GM23248 (cell line): ENCODE measurements around the gene NIPA2. TPM values are rescaled to one million over a fixed set of nuclear protein-coding genes. Genes with fewer than 3 reads are reported as not detected.

Source experiments
- DNase-seq: peaks from one replicate; pipeline ENCODE4 v3.0.0-alpha.2; 2015
- H2AFZ ChIP-seq: fragments of 200-600 bp; sonication (generic); 2 replicates; pipeline ENCODE4 v1.6.1; 2016; ENCODE audit warnings: antibody characterized with exemption
- H3F3A ChIP-seq: fragments of 200-600 bp; sonication (generic); 2 replicates; pipeline ENCODE4 v1.6.1; 2016; ENCODE audit warnings: mild to moderate bottlenecking, antibody characterized with exemption, mixed run types; ENCODE audit not compliant: insufficient read depth
- H3K27ac ChIP-seq: fragments of 200-600 bp; sonication (generic); 2 replicates; pipeline ENCODE4 v1.5.1; 2016; ENCODE audit warnings: mild to moderate bottlenecking
- H3K27me3 ChIP-seq: fragments of 200-600 bp; sonication (generic); replicated peaks from 2 replicates; pipeline ENCODE4 v1.6.1; 2016; ENCODE audit warnings: mild to moderate bottlenecking; ENCODE audit not compliant: insufficient read depth
- H3K36me3 ChIP-seq: fragments of 200-600 bp; sonication (generic); 2 replicates; pipeline ENCODE4 v1.6.1; 2016; ENCODE audit warnings: low read depth, mild to moderate bottlenecking
- H3K4me1 ChIP-seq: fragments of 200-600 bp; sonication (generic); 2 replicates; pipeline ENCODE4 v1.6.1; 2016; ENCODE audit warnings: mild to moderate bottlenecking; ENCODE audit not compliant: insufficient read depth
- H3K4me2 ChIP-seq: fragments of 200-600 bp; sonication (generic); one replicate; pipeline ENCODE4 v1.6.1; 2016; ENCODE audit warnings: mild to moderate bottlenecking; ENCODE audit not compliant: unreplicated experiment
- H3K4me3 ChIP-seq: fragments of 200-600 bp; sonication (generic); 2 replicates; pipeline ENCODE4 v1.5.1; 2016; ENCODE audit warnings: mild to moderate bottlenecking
- H3K79me2 ChIP-seq: fragments of 200-600 bp; sonication (generic); 2 replicates; pipeline ENCODE4 v1.6.1; 2016; ENCODE audit warnings: mild to moderate bottlenecking; ENCODE audit not compliant: insufficient read depth
- H3K9ac ChIP-seq: fragments of 200-600 bp; sonication (generic); 2 replicates; pipeline ENCODE4 v1.6.1; 2016; ENCODE audit warnings: mild to moderate bottlenecking
- H3K9me2 ChIP-seq: fragments of 200-600 bp; sonication (generic); 2 replicates; pipeline ENCODE4 v1.6.1; 2016; ENCODE audit warnings: mixed run types, mild to moderate bottlenecking, moderate library complexity; ENCODE audit not compliant: insufficient read depth
- H3K9me3 ChIP-seq: fragments of 200-600 bp; sonication (generic); one replicate; pipeline ENCODE4 v1.6.1; 2017; ENCODE audit warnings: low read depth
- H4K20me1 ChIP-seq: fragments of 200-600 bp; sonication (generic); 2 replicates; pipeline ENCODE4 v1.6.0; 2016; ENCODE audit not compliant: insufficient read depth
- EZH2 ChIP-seq: fragments of 200-600 bp; sonication (generic); IDR thresholded peaks from 2 replicates; pipeline ENCODE4 v1.6.1; 2018; ENCODE audit warnings: antibody characterized with exemption, mild to moderate bottlenecking; ENCODE audit not compliant: insufficient read depth, poor library complexity, severe bottlenecking
- EZH2phosphoT487 ChIP-seq: fragments of 200-600 bp; sonication (generic); IDR thresholded peaks from 2 replicates; pipeline ENCODE4 v1.6.1; 2018; ENCODE audit warnings: antibody characterized with exemption, moderate library complexity, mild to moderate bottlenecking, low read depth; ENCODE audit not compliant: insufficient read depth
- WGBS, 2 experiments: methylation state at CpG; one replicate each; pipeline ENCODE4 v1.1.6; 2015 to 2017; ENCODE audit warnings: low lambda C conversion rate in 2 of 2, low coverage in 1 of 2; ENCODE audit errors: missing lambda C conversion rate in 2 of 2; 5-methylcytosine and 5-hydroxymethylcytosine counted together
- in situ Hi-C: fragments of 300-500 bp; cut with MboI; formaldehyde crosslinking; loops from 2 replicates; pipeline ENCODE4 v1.15.0; 2020
- polyA plus RNA-seq: library from polyadenylated mRNA; unstranded; fragments of >200 nt; fragmentation: Nextera tagmentation; extraction: Ambion mirVana; gene quantifications from 2 replicates; pipeline ENCODE4 v1.2.1, GENCODE V29; 2016
- total RNA-seq: library from RNA; depleted of rRNA; stranded (reverse); fragments of >200 nt; shearing (Covaris generic); gene quantifications from 2 replicates; pipeline ENCODE4 v1.2.3, GENCODE V29; 2014

Gene NIPA2
- total and polyA plus RNA-seq, 2 experiments from 2014 or later: 74.9 to 100 TPM

DNA sequence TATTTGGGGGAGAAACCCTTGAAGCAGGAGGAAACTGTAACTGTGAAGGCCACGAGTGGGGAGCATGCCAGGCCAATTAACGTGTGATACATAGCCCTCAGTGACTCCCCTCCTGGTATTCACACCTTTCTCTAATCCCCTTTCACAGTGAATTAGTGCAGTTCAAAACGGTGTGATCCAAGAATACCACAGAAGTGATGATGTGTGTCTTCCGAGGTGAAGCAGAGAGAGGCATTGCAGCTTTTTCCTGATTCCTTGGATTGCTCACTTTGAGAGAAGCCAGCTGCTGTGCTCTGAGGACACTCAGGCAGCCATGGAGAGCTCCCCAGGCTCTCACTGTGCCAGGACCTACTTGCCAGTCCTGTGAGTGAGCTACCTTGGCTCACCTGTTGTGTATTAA is 17.3 kb downstream of the NIPA2 start:
- Histone ChIP-seq H3K27ac (no peak overlapping the region), H3K79me2 (peaks cover 29% of the 10 kb centered on the region), H3F3A (peaks cover 7% of the 10 kb centered on the region; the same call in 1 of the 2 replicates), H3K36me3 (peaks cover 47% of the 10 kb centered on the region; the same call in 1 of the 2 replicates), H3K9me2 (no peaks in the 10 kb centered on the region), H3K9me3 (no peaks in the 10 kb centered on the region), H3K4me2 (no peak overlapping the region), H3K9ac (no peak overlapping the region), H4K20me1 (no peaks in the 10 kb centered on the region), H2AFZ (no peak overlapping the region), H3K27me3 (no peaks in the 10 kb centered on the region), H3K4me1 (no peaks in the 10 kb centered on the region), H3K4me3 (no peak overlapping the region)
- no peak for DNase-seq
- in situ Hi-C loops: no loop called here
- no peak for TF ChIP-seq EZH2
- no peak for TF ChIP-seq EZH2phosphoT487
- 54 to 55% methylated on average over 4 of the region's 4 CpGs for WGBS, 2 experiments

DNA sequence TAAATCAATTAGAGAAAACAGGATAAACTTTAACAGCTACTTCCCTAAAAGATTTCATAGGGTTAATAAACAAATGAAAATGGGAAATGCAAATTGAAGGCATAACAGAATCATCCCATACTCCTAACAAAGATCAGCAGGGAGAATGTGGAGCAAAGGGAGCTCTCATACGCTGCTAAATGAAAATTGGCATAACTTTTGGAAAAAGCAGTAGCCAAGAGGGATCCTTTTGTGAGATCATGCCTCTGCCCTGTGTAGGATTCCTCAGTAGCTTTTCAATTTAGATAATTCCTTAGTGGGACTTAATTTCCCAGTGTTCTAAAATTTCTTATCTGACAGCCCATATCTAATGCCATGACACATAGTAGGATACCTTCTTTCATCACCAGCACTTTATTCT is 18.2 kb downstream of the NIPA2 start:
- Histone ChIP-seq H3K4me1 (no peaks in the 10 kb centered on the region), H3K79me2 (peaks cover 21% of the 10 kb centered on the region), H3K36me3 (peaks cover 49% of the 10 kb centered on the region; the same call in 1 of the 2 replicates), H4K20me1 (no peaks in the 10 kb centered on the region), H3K9ac (no peak overlapping the region), H3F3A (peaks cover 12% of the 10 kb centered on the region; the same call in 1 of the 2 replicates), H3K9me3 (no peaks in the 10 kb centered on the region), H3K27ac (no peak overlapping the region), H3K4me3 (no peak overlapping the region), H3K27me3 (no peaks in the 10 kb centered on the region), H2AFZ (no peak overlapping the region), H3K4me2 (no peak overlapping the region), H3K9me2 (no peaks in the 10 kb centered on the region)
- WGBS, 2 experiments: 86 to 88% methylated on average over 1 of the region's 1 CpG
- no peak for DNase-seq
- TF ChIP-seq EZH2: no peak
- no peak for TF ChIP-seq EZH2phosphoT487
- in situ Hi-C loops: no loop called here

DNA sequence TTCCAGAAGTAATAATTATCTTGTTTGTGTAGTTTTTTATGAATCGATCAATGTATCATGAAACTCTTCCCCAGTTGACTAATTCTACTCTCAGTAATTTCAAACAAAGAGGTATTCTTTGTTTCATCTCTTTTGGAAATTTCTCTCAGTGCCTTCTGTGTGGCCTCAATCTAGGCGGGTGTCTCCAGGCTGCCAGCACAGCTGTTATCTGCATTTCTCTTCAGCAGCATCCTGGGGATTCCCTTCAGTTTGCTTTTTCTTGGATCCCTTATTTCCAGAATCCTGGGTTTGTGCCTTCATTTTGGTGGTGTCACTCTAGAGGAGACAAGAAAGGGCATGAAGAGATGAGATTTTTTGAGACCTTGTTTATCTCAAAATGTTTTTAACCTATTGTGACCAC is 22.7 kb downstream of the NIPA2 start:
- Histone ChIP-seq H2AFZ (no peak overlapping the region), H3K27ac (no peak overlapping the region), H3K27me3 (no peaks in the 10 kb centered on the region), H3K4me3 (no peak overlapping the region), H3K9me2 (no peaks in the 10 kb centered on the region), H3K9ac (no peak overlapping the region), H4K20me1 (no peaks in the 10 kb centered on the region), H3F3A (peaks cover 17% of the 10 kb centered on the region; the same call in 1 of the 2 replicates), H3K36me3 (peaks cover 38% of the 10 kb centered on the region; the same call in 1 of the 2 replicates), H3K79me2 (peaks cover 38% of the 10 kb centered on the region), H3K4me2 (no peak overlapping the region), H3K9me3 (no peaks in the 10 kb centered on the region), H3K4me1 (no peaks in the 10 kb centered on the region)
- 73 to 82% methylated on average over 2 of the region's 2 CpGs for WGBS, 2 experiments
- no peak for TF ChIP-seq EZH2
- TF ChIP-seq EZH2phosphoT487: no peak
- in situ Hi-C loops: no loop called here
- DNase-seq: no peak

DNA sequence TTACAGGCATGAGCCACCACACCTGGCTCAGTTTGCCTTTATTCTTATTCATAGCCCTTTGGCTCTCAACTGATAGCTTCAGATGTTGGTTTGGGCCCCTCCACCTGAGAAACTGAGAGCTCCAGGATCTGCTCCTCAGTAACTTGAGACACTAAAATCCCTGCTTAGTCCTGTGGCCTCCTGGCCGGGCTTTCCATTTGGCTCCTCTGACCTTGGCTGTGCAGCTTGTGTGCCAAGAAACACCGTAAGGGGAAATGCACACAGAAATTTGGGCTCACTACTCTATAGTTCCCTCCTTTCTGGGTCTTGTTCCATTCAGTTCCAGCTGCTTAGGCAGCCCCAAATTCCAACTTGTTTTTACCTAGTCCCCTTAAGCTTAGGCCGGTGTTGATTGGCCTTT is 24.9 kb downstream of the NIPA2 start:
- H3K27ac ChIP-seq: no peak overlapping the region
- H3K9me3 ChIP-seq: no peaks in the 10 kb centered on the region
- peaks cover 48% of the 10 kb centered on the region for H3K79me2 ChIP-seq
- peaks cover 25% of the 10 kb centered on the region; the same call in 1 of the 2 replicates for H3F3A ChIP-seq
- WGBS, 2 experiments: 99 to 100% methylated on average over 3 of the region's 3 CpGs
- no peaks in the 10 kb centered on the region for H4K20me1 ChIP-seq
- H3K27me3 ChIP-seq: no peaks in the 10 kb centered on the region
- peaks cover 57% of the 10 kb centered on the region for H3K36me3 ChIP-seq
- TF ChIP-seq EZH2phosphoT487 (no peak), EZH2 (no peak)
- H3K4me3 ChIP-seq: no peak overlapping the region
- H3K9me2 ChIP-seq: no peaks in the 10 kb centered on the region
- no peak overlapping the region for H3K9ac ChIP-seq
- no peak overlapping the region for H3K4me2 ChIP-seq
- no peak overlapping the region for H2AFZ ChIP-seq
- no peak for DNase-seq
- H3K4me1 ChIP-seq: no peaks in the 10 kb centered on the region
- in situ Hi-C loops: no loop called here

DNA sequence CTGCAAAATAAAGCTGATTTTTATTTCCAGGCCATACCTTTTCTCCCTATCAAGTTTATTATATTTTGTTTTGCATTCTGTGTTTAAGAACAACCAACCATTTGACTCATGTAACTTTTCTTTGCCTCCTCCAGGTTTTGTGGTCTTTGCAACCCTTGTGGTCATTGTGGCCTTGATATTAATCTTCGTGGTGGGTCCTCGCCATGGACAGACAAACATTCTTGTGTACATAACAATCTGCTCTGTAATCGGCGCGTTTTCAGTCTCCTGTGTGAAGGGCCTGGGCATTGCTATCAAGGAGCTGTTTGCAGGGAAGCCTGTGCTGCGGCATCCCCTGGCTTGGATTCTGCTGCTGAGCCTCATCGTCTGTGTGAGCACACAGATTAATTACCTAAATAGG is 27.6 kb downstream of the NIPA2 start:
- Histone ChIP-seq H3K36me3 (peaks cover 71% of the 10 kb centered on the region), H4K20me1 (no peaks in the 10 kb centered on the region), H3K79me2 (peaks cover 48% of the 10 kb centered on the region), H3K4me2 (no peak overlapping the region), H3K4me1 (no peaks in the 10 kb centered on the region), H3K9ac (no peak overlapping the region), H2AFZ (no peak overlapping the region), H3K27ac (no peak overlapping the region), H3K9me3 (no peaks in the 10 kb centered on the region), H3K4me3 (no peak overlapping the region), H3K27me3 (no peaks in the 10 kb centered on the region), H3F3A (peaks cover 15% of the 10 kb centered on the region; the same call in 1 of the 2 replicates), H3K9me2 (no peaks in the 10 kb centered on the region)
- WGBS, 2 experiments: 94 to 98% methylated on average over 7 of the region's 7 CpGs
- TF ChIP-seq EZH2phosphoT487 (no peak), EZH2 (no peak)
- no peak for DNase-seq
- in situ Hi-C loops: no loop called here
